H1 (cell line): ENCODE data around the gene LRRC4C.

Experiments
- EP300 ChIP-seq, 2 experiments: IDR thresholded peaks; 1 replicate in 1 of 2; 2 replicates in 1 of 2; pipeline ENCODE4 v1.6.1; 2011 to 2012; ENCODE audit warnings: low read depth in 2 of 2, low read length in 2 of 2, mild to moderate bottlenecking in 2 of 2, borderline replicate concordance in 1 of 2, inconsistent platforms in 1 of 2, moderate library complexity in 1 of 2
- GABPA ChIP-seq: IDR thresholded peaks from 2 replicates; pipeline ENCODE4 v1.6.1; 2011; ENCODE audit warnings: mild to moderate bottlenecking, low read length, moderate library complexity, borderline replicate concordance; ENCODE audit not compliant: insufficient read depth

DNA sequence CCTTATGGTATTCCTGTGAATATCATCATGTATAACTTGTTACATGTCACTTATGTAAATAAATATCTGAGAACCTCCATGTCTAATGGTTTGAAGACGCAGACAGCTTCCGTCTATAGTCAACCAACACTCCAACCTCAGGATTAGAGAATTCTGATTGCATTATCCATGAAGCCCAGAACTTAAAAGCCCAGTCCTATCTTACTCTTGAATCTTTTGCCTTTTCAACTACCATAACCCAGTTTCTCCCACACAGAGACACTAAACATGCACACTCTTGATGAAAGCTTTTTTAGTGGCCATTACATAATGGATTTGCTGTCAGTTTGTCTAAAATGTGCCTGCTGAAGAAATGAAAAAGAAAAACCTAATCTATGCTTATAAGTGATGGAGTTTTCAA lies 1219.2 kb downstream of the LRRC4C start:
- TF ChIP-seq EP300 (IDR thresholded peaks at IDR 0.05; ENCODE audit: borderline replicate concordance in 1 of 2, low read depth in 2 of 2, low read length in 2 of 2) (no peak), GABPA (no peak)
